GM18508 (cell line): ENCODE results near the gene NANOS1.

Experiments
- ATAC-seq: cut with Tn5 transposase; IDR thresholded peaks from one replicate; pipeline ENCODE4 v1.9.1; 2021; ENCODE audit warnings: moderate number of reproducible peaks; ENCODE audit not compliant: insufficient read depth, unreplicated experiment

Gene NANOS1, protein sequence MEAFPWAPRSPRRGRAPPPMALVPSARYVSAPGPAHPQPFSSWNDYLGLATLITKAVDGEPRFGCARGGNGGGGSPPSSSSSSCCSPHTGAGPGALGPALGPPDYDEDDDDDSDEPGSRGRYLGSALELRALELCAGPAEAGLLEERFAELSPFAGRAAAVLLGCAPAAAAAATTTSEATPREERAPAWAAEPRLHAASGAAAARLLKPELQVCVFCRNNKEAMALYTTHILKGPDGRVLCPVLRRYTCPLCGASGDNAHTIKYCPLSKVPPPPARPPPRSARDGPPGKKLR

GRCh38 chr10:119029613-119030420 is at the start of gene NANOS1:
Gene NANOS1 (plus strand): TSS chr10:119029714. CDS start chr10:119029802, 88 bp downstream.
- ATAC-seq: no peak

GRCh38 chr10:118980135-118980865 is 49.2 kb upstream of the NANOS1 start:
- ATAC-seq: no peak

GRCh38 chr10:118980870-118981269 is 48.6 kb upstream of the NANOS1 start:
- ATAC-seq: no peak

GRCh38 chr10:118981946-118982345 is 47.6 kb upstream of the NANOS1 start:
- ATAC-seq: no peak

DNA sequence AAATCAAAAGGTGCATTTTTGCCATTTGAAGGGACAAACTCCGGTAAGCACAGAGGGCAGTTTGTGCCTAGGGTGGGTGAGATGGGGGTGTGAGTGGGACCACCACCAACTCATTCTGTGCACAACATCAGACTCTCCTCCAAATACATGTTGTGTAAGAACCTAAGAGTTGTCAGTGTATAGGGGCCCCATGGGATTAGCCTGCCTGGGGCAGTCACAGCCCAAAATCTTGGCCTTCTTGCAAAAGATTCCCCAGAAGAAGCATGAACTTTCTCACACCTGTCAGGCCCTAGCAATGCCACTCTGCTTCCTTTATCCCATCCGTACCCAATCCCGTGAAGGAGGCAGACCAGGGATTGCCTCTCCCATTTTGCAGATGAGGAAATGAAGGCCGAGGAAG is 47.1 kb upstream of the NANOS1 start:
- ATAC-seq: no peak

GRCh38 chr10:118983263-118983662 is 46.3 kb upstream of the NANOS1 start:
- no peak for ATAC-seq

GRCh38 chr10:118985576-118985975 is 43.9 kb upstream of the NANOS1 start:
- no peak for ATAC-seq

- peak; percentile 65 for ATAC-seq
These were observed 42.4 kb upstream of the NANOS1 start for GRCh38 chr10:118986815-118987790.

DNA sequence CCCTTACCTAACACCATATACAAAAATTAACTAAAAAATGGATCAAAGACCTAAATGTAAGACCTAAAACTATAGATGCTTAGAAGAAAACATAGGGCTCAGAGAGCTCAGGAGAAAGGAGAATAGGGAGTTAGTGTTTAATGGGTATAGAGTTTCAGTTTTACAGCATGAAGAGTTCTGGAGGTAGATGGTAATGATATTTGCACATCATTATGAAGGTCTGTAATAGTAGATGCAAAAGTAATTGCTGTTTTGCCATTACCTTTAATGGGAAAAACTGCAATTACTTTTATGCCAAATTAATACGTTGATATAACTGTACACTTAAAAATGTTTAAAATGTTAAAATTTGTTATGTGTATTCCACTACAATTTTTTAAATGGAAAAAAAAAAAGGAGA is 39.2 kb upstream of the NANOS1 start:
- ATAC-seq: no peak

- ATAC-seq: no peak
These were observed 37.0 kb upstream of the NANOS1 start for GRCh38 chr10:118992496-118992895.

- ATAC-seq: no peak
These were observed 36.3 kb upstream of the NANOS1 start for GRCh38 chr10:118993214-118993613.

- ATAC-seq: no peak
These were observed 35.2 kb upstream of the NANOS1 start for GRCh38 chr10:118994321-118994720.

DNA sequence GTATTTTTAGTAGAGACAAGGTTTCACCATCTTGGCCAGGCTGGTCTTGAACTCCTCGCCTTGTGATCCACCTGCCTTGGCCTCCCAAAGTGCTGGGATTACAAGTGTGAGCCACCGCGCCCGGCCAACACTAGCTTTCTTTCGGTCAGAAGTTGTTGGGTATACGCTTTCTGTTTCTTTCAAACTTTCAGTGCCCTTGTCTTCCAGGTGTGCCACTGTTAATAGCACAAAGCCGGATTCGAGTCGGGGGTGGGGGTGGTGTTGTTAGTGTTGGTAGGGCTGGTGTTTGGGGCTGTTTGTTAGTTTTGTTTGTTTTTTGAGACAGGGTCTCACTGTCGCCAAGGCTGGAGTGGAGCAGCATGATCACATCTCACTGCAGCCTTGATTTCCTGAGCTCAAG is 33.8 kb upstream of the NANOS1 start:
- no peak for ATAC-seq

- no peak for ATAC-seq
These were observed 32.1 kb upstream of the NANOS1 start for GRCh38 chr10:118997379-118997778.

- ATAC-seq: no peak
These were observed 31.3 kb upstream of the NANOS1 start for GRCh38 chr10:118998183-118998582.

DNA sequence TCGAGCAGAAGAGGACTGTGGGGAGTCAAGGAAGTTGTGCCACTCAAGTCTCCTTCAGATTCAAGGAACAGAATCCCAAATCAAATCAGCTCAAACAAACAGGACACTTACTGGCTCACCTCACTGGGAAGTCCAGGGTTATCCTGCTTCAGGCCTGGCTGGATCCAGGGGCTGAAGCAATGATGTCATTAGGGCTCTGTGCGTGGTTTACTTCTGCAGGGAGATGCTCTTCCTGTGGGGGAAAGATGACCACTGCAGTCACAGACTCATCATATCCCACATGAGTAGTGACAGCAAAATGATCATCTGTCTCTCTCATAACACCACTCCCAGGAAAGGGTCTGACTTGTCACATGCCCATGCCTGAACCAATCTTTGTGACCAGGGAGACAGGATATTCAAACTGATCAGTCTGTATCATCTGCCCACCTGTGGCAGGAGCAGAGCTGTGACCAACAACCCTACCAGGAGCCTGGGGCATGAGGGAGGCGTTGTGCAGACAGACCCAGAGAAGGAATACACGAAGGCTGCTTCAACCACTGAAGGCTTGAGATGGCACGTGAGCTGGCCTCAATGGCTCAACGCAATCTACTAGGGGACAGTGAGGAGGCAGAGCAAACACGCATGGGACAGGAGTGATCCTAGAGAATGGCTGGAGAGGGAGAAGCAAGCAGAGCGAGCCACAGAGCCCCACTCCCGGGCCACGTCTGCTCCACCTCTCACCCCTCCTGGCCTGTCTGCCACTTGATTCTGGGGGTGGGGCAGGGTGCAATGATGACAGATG is 27.6 kb upstream of the NANOS1 start:
- no peak for ATAC-seq

DNA sequence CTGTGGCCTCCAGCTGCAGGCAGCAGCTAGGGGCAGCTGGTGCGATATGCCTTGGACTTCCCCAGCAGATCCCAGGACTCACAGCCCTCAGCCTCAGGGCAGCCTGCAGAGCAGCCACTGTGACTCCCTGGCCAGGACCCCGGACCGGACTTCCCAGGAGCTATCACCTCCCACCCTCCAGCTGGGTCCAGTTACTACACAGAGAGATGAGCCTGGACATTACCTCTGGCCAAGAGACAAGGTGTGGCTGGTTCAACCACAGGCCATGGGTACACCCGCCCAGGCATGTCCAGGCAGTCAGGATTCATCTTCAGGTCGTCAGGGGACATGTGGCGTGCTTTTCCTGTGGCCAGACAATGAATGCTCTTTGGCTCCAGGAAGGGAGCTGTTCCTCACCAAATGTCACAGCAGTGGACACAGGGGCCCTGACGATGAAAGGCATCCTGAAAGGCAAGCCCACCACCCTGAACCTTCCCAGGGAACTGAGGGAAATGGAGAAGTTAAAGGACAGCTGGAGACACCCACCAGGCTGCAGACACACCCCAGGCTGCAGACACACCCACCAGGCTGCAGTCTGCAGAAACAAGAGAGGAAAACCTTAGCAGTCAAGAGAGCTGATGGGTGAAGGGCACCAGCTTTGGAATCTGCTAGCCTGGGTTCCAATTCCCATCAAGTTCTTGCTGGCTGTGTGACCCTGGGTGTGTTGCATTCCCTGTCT is 25.8 kb upstream of the NANOS1 start:
- ATAC-seq: no peak

- no peak for ATAC-seq
These were observed 24.0 kb upstream of the NANOS1 start for GRCh38 chr10:119005362-119006043.
